ENCODE results near the gene RNLS. TPM values are rescaled to one million over a fixed set of nuclear protein-coding genes. Genes with fewer than 3 reads are reported as not detected.

RNLS gene
- total RNA-seq, 1 donor from 2014 or later: 8.7 TPM

DNA sequence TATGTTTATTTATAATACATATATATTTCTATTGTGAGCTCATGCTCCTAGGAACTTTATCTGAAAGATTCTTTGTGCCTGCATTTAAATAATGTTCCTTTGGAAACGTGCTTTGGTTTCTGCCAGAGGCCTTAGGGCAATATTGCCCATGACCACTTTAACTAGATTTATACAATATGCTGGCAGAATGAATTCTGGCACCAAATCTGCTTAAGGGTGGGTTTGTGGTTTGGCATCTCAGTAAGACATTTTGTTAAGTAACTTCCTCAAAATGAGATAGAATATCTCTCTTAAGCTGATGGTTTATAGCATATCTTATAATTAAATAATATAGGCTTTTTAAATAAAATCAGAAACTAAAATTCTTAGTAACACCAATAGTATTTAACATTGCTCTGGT lies 252.9 kb downstream of the RNLS start:
- H3K27me3 ChIP-seq (ENCODE audit: control insufficient read depth, insufficient read depth, low read length): no peaks in the 10 kb centered on the region
- TF ChIP-seq, protein P1, sequence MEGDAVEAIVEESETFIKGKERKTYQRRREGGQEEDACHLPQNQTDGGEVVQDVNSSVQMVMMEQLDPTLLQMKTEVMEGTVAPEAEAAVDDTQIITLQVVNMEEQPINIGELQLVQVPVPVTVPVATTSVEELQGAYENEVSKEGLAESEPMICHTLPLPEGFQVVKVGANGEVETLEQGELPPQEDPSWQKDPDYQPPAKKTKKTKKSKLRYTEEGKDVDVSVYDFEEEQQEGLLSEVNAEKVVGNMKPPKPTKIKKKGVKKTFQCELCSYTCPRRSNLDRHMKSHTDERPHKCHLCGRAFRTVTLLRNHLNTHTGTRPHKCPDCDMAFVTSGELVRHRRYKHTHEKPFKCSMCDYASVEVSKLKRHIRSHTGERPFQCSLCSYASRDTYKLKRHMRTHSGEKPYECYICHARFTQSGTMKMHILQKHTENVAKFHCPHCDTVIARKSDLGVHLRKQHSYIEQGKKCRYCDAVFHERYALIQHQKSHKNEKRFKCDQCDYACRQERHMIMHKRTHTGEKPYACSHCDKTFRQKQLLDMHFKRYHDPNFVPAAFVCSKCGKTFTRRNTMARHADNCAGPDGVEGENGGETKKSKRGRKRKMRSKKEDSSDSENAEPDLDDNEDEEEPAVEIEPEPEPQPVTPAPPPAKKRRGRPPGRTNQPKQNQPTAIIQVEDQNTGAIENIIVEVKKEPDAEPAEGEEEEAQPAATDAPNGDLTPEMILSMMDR (IDR thresholded peaks at IDR 0.05; ENCODE audit: insufficient read depth, low read length, severe bottlenecking): no peak
- no peak for DNase-seq (ENCODE audit: low read depth)
- no peaks in the 10 kb centered on the region for H3K36me3 ChIP-seq (ENCODE audit: control insufficient read depth, insufficient read depth, low read length)
- no peak overlapping the region for H3K4me3 ChIP-seq (ENCODE audit: low read depth, low read length)
- FAIRE-seq: no peak

DNA sequence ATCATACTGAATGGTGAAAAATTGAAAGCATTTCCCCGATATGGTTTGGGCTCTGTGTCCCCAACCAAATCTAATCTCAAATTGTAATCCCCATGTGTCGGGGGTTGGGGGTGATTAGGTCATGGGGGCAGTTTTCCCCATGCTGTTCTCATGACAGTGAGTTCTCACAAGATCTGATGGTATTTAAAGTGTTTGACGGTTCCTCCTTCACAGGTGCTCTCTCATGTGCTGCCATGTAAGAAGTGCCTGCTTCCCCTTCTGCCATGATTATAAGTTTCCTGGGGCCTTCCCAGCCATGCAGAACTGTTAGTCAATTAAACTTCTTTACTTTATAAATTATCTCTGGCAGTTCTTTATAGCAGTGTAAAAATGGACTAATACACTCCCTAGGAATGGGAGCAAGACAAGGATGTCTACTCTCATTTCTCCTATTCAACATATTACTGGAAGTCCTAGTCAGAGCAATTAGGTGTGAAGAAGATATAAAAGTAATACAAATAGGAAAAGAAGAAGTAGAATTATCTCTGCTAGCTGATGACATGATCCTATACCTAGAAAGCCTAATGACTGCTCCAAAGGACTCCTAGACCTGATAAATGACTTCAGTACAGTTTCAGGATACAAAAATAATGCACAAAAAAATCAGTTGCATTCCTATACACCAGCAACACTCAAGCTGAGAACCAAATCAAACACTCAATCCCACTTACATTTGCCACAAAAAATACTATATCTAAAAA lies 260.6 kb downstream of the RNLS start:
- TF ChIP-seq, protein P1 (IDR thresholded peaks at IDR 0.05; ENCODE audit: insufficient read depth, low read length, severe bottlenecking): no peak
- Histone ChIP-seq H3K27me3 (ENCODE audit: control insufficient read depth, insufficient read depth, low read length) (no peaks in the 10 kb centered on the region), H3K36me3 (ENCODE audit: control insufficient read depth, insufficient read depth, low read length) (no peaks in the 10 kb centered on the region), H3K4me3 (ENCODE audit: low read depth, low read length) (no peak overlapping the region)
- DNase-seq (ENCODE audit: low read depth): no peak
- no peak for FAIRE-seq

DNA sequence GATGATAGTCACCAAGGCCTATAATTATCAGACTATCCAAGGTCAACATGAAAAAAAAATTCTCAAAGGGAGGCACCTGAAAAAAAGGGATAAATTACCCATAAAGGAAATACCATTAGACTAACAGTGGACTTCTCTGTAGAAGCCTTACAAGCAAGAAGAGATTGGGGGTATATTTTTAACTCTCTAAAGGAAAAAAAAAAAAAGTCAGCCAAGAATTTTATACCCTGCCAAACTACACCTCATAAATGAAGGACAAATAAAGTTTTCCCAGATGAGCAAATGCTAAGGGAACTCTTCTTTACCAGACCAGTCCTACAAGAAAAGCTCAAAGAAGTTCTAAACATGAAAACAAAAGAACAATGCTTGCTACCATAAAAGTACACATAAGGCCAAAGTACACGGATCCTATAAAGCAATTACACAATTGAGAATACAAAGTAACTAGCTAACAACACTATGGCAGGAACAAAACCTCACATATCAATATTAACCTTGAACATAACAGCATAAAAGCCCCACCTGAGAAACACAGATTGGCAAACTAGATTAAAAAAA lies 263.1 kb downstream of the RNLS start:
- no peak overlapping the region for H3K4me3 ChIP-seq (ENCODE audit: low read depth, low read length)
- H3K36me3 ChIP-seq (ENCODE audit: control insufficient read depth, insufficient read depth, low read length): no peaks in the 10 kb centered on the region
- TF ChIP-seq, protein P1 (IDR thresholded peaks at IDR 0.05; ENCODE audit: insufficient read depth, low read length, severe bottlenecking): no peak
- no peaks in the 10 kb centered on the region for H3K27me3 ChIP-seq (ENCODE audit: control insufficient read depth, insufficient read depth, low read length)
- no peak for DNase-seq (ENCODE audit: low read depth)
- no peak for FAIRE-seq

DNA sequence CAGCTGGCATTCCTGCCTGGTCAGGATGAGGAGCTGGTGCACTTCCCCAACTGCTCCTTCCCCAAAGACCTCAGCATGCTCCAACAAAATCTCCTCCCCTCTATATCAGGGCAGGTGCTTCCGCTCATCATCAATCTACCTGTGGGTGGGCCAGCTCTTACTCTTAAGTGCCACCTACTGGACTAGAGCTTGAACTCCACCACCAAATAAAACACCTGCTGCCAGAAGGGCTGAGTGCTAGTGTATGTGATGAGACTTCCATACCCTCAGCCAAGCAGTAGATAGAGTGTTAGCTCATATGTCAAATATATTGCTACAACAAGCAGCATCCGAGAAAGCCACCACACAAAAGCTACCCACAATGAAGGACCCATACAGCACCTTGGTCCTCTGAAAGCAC lies 264.3 kb downstream of the RNLS start:
- Histone ChIP-seq H3K36me3 (ENCODE audit: control insufficient read depth, insufficient read depth, low read length) (no peaks in the 10 kb centered on the region), H3K4me3 (ENCODE audit: low read depth, low read length) (no peak overlapping the region), H3K27me3 (ENCODE audit: control insufficient read depth, insufficient read depth, low read length) (no peaks in the 10 kb centered on the region)
- DNase-seq (ENCODE audit: low read depth) (peak; percentile 12), FAIRE-seq (no peak)
- TF ChIP-seq, protein P1 (IDR thresholded peaks at IDR 0.05; ENCODE audit: insufficient read depth, low read length, severe bottlenecking): peak; percentile 26

DNA sequence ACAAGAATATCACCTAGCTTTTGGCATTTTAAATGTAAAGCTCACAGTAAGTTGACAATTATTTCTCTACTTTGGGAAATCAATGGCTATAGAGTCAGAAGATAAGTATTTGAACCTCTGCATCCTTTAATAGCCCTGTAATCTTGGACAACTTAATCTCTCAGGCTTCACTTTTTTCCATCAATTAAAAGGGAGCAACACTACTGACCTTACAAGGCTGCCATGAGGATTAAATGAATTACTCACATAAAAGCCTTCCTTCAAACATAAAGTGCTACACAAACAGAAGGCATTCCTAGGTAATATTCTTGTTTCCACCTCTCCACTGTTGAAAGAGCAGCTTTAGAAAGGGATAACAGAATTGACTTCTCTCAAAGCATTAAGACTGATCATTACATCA lies 266.0 kb downstream of the RNLS start:
- FAIRE-seq (no peak), DNase-seq (ENCODE audit: low read depth) (no peak)
- Histone ChIP-seq H3K36me3 (ENCODE audit: control insufficient read depth, insufficient read depth, low read length) (no peaks in the 10 kb centered on the region), H3K27me3 (ENCODE audit: control insufficient read depth, insufficient read depth, low read length) (no peaks in the 10 kb centered on the region), H3K4me3 (ENCODE audit: low read depth, low read length) (no peak overlapping the region)
- TF ChIP-seq, protein P1 (IDR thresholded peaks at IDR 0.05; ENCODE audit: insufficient read depth, low read length, severe bottlenecking): no peak
